Esophagus muscularis mucosa (tissue), 4 donors: ENCODE measurements around the gene CDK14. TPM values are rescaled to one million over a fixed set of nuclear protein-coding genes. Genes with fewer than 3 reads are reported as not detected.

Source experiments
- DNase-seq: peaks from one replicate; pipeline ENCODE4 v3.0.0-alpha.2; 2017; ENCODE audit errors: extremely low spot score
- H3K27ac ChIP-seq, 4 donors: fragments of 200-600 bp; sonication (generic); replicated peaks in 1 of 4; 1 replicate in 3 of 4; 2 replicates in 1 of 4; pipeline ENCODE4 v1.5.1; 2016 to 2019; ENCODE audit warnings: mild to moderate bottlenecking in 1 of 4
- H3K27me3 ChIP-seq, 4 donors: fragments of 200-600 bp; sonication (generic); one replicate each; pipeline versions ENCODE4 v1.5.1 to v1.6.0; 2016 to 2019
- H3K36me3 ChIP-seq, 4 donors: fragments of 200-600 bp; sonication (generic); one replicate each; pipeline ENCODE4 v1.5.1; 2016 to 2019
- H3K4me1 ChIP-seq, 4 donors: fragments of 200-600 bp; sonication (generic); one replicate each; pipeline ENCODE4 v1.5.1; 2016 to 2019
- H3K4me3 ChIP-seq, 4 donors: fragments of 200-600 bp; sonication (generic); 1 replicate in 2 of 4; 2 replicates in 2 of 4; pipeline ENCODE4 v1.5.1; 2016 to 2019; ENCODE audit warnings: mild to moderate bottlenecking in 4 of 4, moderate library complexity in 1 of 4
- H3K9me3 ChIP-seq, 4 donors: fragments of 200-600 bp; sonication (generic); 1 replicate in 3 of 4; 2 replicates in 1 of 4; pipeline ENCODE4 v1.5.1; 2016 to 2019
- CTCF ChIP-seq, 3 experiments: fragments of 200-600 bp in 2 of 3; fragments of 450-650 bp in 1 of 3; sonication (generic) in 2 of 3; IDR thresholded peaks; one replicate each; pipeline ENCODE4 v1.5.1; 2017 to 2019; ENCODE audit warnings: antibody characterized with exemption in 3 of 3, mild to moderate bottlenecking in 2 of 3, moderate library complexity in 1 of 3
- EP300 ChIP-seq: sonication (generic); formaldehyde crosslinking; IDR thresholded peaks from one replicate; pipeline ENCODE4 v1.6.1; 2017; ENCODE audit warnings: antibody characterized with exemption
- POLR2A ChIP-seq: fragments of 450-650 bp; IDR thresholded peaks from one replicate; pipeline ENCODE4 v1.6.1; 2017; ENCODE audit warnings: antibody characterized with exemption, moderate library complexity, mild to moderate bottlenecking, low read depth
- POLR2AphosphoS5 ChIP-seq, 2 donors: sonication (generic); formaldehyde crosslinking; IDR thresholded peaks; one replicate each; pipeline ENCODE4 v1.6.1; 2017; ENCODE audit warnings: antibody characterized with exemption in 2 of 2
- WGBS: methylation state at CpG from one replicate; pipeline ENCODE4 v1.1.5; 2018; 5-methylcytosine and 5-hydroxymethylcytosine counted together
- intact Hi-C: fragments of 100-400 bp; cut with DNase I; formaldehyde crosslinking; loops from one replicate; pipeline ENCODE4 v1.15.1; 2023
- total RNA-seq, 4 donors: library from RNA; depleted of rRNA; stranded (reverse); fragments of >200 nt; gene quantifications; one replicate each; pipeline versions ENCODE4 v1.1.0 to v1.2.1, GENCODE V29; 2016

CDK14 gene
- total RNA-seq, 4 donors from 2014 or later = 9.6 to 17.7 (median 14.3) TPM

DNA sequence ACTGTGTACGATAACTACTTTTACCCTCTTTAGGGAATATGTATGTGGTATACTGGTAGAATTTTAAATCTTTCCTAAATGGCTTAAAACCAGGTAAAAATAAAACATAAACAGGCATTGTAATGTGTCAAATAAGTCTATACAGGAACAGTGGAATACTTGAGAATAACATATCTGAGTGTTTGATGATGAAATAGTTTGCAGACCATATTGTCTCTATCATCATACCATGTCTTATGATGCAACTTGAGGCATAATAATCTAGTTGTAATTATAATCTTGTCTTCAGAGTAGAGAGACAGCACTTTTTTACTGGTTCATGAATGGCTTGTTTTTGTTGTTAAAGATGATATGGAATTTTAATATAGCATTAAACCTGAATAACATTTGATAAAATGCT, 293.5 kb downstream of the CDK14 start:
- Histone ChIP-seq H3K9me3 (no peaks in the 10 kb centered on the region), H3K4me1 (peaks cover 0 to 8% (median 0%) of the 10 kb centered on the region in 4 donors), H3K27ac (no peak overlapping the region), H3K36me3 (no peaks in the 10 kb centered on the region), H3K4me3 (no peak overlapping the region), H3K27me3 (no peaks in the 10 kb centered on the region)
- intact Hi-C loops = no loop called here
- WGBS = 97% methylated on average over 1 of the region's 1 CpG
- TF ChIP-seq CTCF (IDR thresholded peaks at IDR 0.05) (no peak), POLR2AphosphoS5 (IDR thresholded peaks at IDR 0.05) (no peak), POLR2A (no peak), EP300 (no peak)
- DNase-seq = no peak

- WGBS = 44% methylated on average over 1 of the region's 1 CpG
- Histone ChIP-seq H3K4me3 (no peak overlapping the region), H3K4me1 (peaks cover 0 to 2% (median 0%) of the 10 kb centered on the region in 4 donors), H3K27me3 (no peaks in the 10 kb centered on the region), H3K27ac (no peak overlapping the region), H3K36me3 (no peaks in the 10 kb centered on the region), H3K9me3 (no peaks in the 10 kb centered on the region)
- intact Hi-C loops = no loop called here
- DNase-seq = no peak
- TF ChIP-seq EP300 = no peak
- no peak for TF ChIP-seq POLR2A
- TF ChIP-seq CTCF (IDR thresholded peaks at IDR 0.05) = no peak
- TF ChIP-seq POLR2AphosphoS5 (IDR thresholded peaks at IDR 0.05) = no peak
These were observed 295.4 kb downstream of the CDK14 start for GRCh38 chr7:90891529-90891928.

DNA sequence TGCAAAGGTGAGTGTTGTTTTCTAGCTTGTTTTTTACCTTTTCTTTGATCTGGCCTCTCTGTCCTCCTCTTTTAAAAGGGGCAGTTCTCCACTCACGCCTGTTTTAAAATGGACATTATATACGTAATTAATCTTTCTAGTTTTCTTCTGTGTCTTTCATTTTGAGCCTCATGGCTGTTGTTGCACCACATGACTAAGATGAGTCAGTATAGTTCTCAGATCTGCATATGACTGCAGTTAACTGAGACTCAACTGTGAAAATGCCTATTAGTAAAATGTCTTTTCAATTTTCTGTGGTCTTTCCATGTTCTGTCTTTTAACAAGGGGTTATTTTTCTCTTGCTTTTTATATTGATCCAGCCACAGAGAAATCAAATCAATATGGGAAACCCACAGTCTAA, 296.1 kb downstream of the CDK14 start:
- 95% methylated on average over 2 of the region's 2 CpGs for WGBS
- H3K4me3 ChIP-seq = no peak overlapping the region
- intact Hi-C loops = no loop called here
- H3K9me3 ChIP-seq = no peaks in the 10 kb centered on the region
- no peak overlapping the region for H3K27ac ChIP-seq
- H3K27me3 ChIP-seq = no peaks in the 10 kb centered on the region
- DNase-seq = no peak
- TF ChIP-seq POLR2A (no peak), POLR2AphosphoS5 (IDR thresholded peaks at IDR 0.05) (no peak), CTCF (IDR thresholded peaks at IDR 0.05) (no peak), EP300 (no peak)
- H3K36me3 ChIP-seq = no peaks in the 10 kb centered on the region
- no peaks in the 10 kb centered on the region for H3K4me1 ChIP-seq

- no peak for DNase-seq
- intact Hi-C loops = no loop called here
- TF ChIP-seq CTCF (IDR thresholded peaks at IDR 0.05) (no peak), POLR2A (no peak)
- no peaks in the 10 kb centered on the region for H3K27me3 ChIP-seq
- H3K36me3 ChIP-seq = no peaks in the 10 kb centered on the region
- no peak overlapping the region for H3K27ac ChIP-seq
- no peaks in the 10 kb centered on the region for H3K4me1 ChIP-seq
- H3K9me3 ChIP-seq = no peaks in the 10 kb centered on the region
- WGBS = 92% methylated on average over 3 of the region's 3 CpGs
- H3K4me3 ChIP-seq = no peak overlapping the region
These were observed 298.0 kb downstream of the CDK14 start for GRCh38 chr7:90894122-90894521.

- 87% methylated on average over 1 of the region's 1 CpG for WGBS
These were observed 300.3 kb downstream of the CDK14 start for GRCh38 chr7:90896458-90896857.

More at GRCh38 chr7:90896458-90896857, 300.3 kb downstream of the CDK14 start:
- no peak for DNase-seq
- no peaks in the 10 kb centered on the region for H3K27me3 ChIP-seq
- H3K27ac ChIP-seq = no peak overlapping the region
- no peaks in the 10 kb centered on the region for H3K9me3 ChIP-seq
- TF ChIP-seq POLR2AphosphoS5 (IDR thresholded peaks at IDR 0.05) (no peak), CTCF (IDR thresholded peaks at IDR 0.05) (no peak), POLR2A (no peak), EP300 (no peak)
- no peaks in the 10 kb centered on the region for H3K4me1 ChIP-seq
- H3K4me3 ChIP-seq = no peak overlapping the region
- H3K36me3 ChIP-seq = no peaks in the 10 kb centered on the region
- intact Hi-C loops = no loop called here
